Upper lobe of left lung (tissue), 4 donors: ENCODE data around the gene ROCK2.

Source experiments
- CTCF ChIP-seq, 6 experiments: fragments of 450-650 bp in 4 of 6; fragments of 200-600 bp in 2 of 6; sonication (generic) in 2 of 6; IDR thresholded peaks; one replicate each; pipeline ENCODE4 v1.5.1; 2016 to 2019; ENCODE audit warnings: antibody characterized with exemption in 6 of 6
- POLR2AphosphoS5 ChIP-seq, 2 donors: sonication (generic); formaldehyde crosslinking; IDR thresholded peaks; one replicate each; pipeline ENCODE4 v1.5.1; 2017; ENCODE audit warnings: antibody characterized with exemption in 2 of 2

- no peak for TF ChIP-seq CTCF (IDR thresholded peaks at IDR 0.05)
- TF ChIP-seq POLR2AphosphoS5 (IDR thresholded peaks at IDR 0.05): peak; percentile 16 to 33
These were observed 3.8 kb upstream of the ROCK2 start for GRCh38 chr2:11348209-11348749.
